HCT116 (cell line): Measurements from ENCODE around the gene VAV1. TPM values are rescaled to one million over a fixed set of nuclear protein-coding genes. Genes with fewer than 3 reads are reported as not detected.

Experiments used
- ATAC-seq: fragments of 200-7000 bp; cut with Tn5 transposase; 2 replicates; pipeline ENCODE4 v1.9.1; 2020; ENCODE audit warnings: mild to moderate bottlenecking, moderate library complexity
- BruUV-seq: library from RNA; stranded (reverse); fragments of 400-500 nt; replicated peaks from 2 replicates; lab custom pipeline; 2021; lab: Mats Ljungman, UMichigan
- CTCF ChIA-PET: fragments of 300-600 bp; sonication (Branson Sonifier 250); formaldehyde crosslinking; loops from one replicate; lab custom pipeline; 2021; ENCODE audit warnings: antibody characterized with exemption; lab: Charles Lee
- POLR2A ChIA-PET: fragments of 300-600, 350-600 bp; sonication (Branson Sonifier 250); formaldehyde crosslinking; loops from one replicate; lab custom pipeline; 2021; ENCODE audit warnings: antibody characterized with exemption; lab: Charles Lee
- RAD21 ChIA-PET, 2 experiments: fragments of 300-600 bp; sonication (Branson Sonifier 250); formaldehyde crosslinking; loops; one replicate each; lab custom pipeline; 2023; ENCODE audit warnings: low total read pairs in 2 of 2; ENCODE audit not compliant: uncharacterized antibody in 2 of 2, unreplicated experiment in 2 of 2, low non-redundant PET in 1 of 2; lab: Charles Lee
- DNase-seq: peaks from one replicate; pipeline ENCODE4 v3.0.0-alpha.2; 2010; ENCODE audit warnings: low read depth, low spot score
- H2AFZ ChIP-seq: fragments of 200-600 bp; shearing (Covaris generic), sonication (generic); 2 replicates; pipeline ENCODE4 v1.6.1; 2017; ENCODE audit warnings: low read depth, mixed run types, mixed read lengths, antibody characterized with exemption, low read length; ENCODE audit not compliant: poor library complexity, severe bottlenecking
- H3K27ac ChIP-seq: 2 replicates; pipeline ENCODE4 v1.5.1; 2012; ENCODE audit warnings: low read depth, low read length
- H3K27me3 ChIP-seq: fragments of 200-600 bp; sonication (generic); 2 replicates; pipeline ENCODE4 v1.6.1; 2016; ENCODE audit warnings: mixed run types, low read length, mixed read lengths; ENCODE audit not compliant: insufficient read depth
- H3K36me3 ChIP-seq, 2 experiments: fragments of 200-500 bp in 1 of 2; fragments of 200-600 bp in 1 of 2; sonication (Bioruptor generic) in 1 of 2; sonication (generic) in 1 of 2; 2 replicates each; pipeline versions ENCODE4 v1.5.1 to v1.6.1; 2014 to 2016; ENCODE audit warnings: low read length in 2 of 2, inconsistent platforms in 1 of 2, mixed read lengths in 1 of 2, mixed run types in 1 of 2; ENCODE audit not compliant: insufficient read depth in 2 of 2, control insufficient read depth in 1 of 2
- H3K4me1 ChIP-seq, 2 experiments: fragments of 200-600 bp in 1 of 2; sonication (generic) in 1 of 2; 2 replicates each; pipeline versions ENCODE4 v1.5.1 to v1.6.1; 2012 to 2017; ENCODE audit warnings: low read length in 2 of 2, inconsistent platforms in 1 of 2, mild to moderate bottlenecking in 1 of 2, mixed read lengths in 1 of 2, mixed run types in 1 of 2, moderate library complexity in 1 of 2; ENCODE audit not compliant: insufficient read depth in 2 of 2, control insufficient read depth in 1 of 2
- H3K4me2 ChIP-seq: fragments of 200-600 bp; sonication (generic); 2 replicates; pipeline ENCODE4 v1.6.1; 2017; ENCODE audit warnings: mixed run types, low read length, mixed read lengths
- H3K4me3 ChIP-seq, 2 experiments: fragments of 200-600 bp in 1 of 2; sonication (generic) in 1 of 2; replicated peaks in 1 of 2; 2 replicates each; pipeline ENCODE4 v1.5.1; 2011 to 2016; ENCODE audit warnings: low read length in 2 of 2, control low read depth in 1 of 2, low read depth in 1 of 2, mild to moderate bottlenecking in 1 of 2, mixed read lengths in 1 of 2, mixed run types in 1 of 2
- H3K79me2 ChIP-seq: fragments of 200-600 bp; sonication (generic); 2 replicates; pipeline ENCODE4 v1.6.1; 2017; ENCODE audit warnings: mild to moderate bottlenecking, mixed run types, low read length, moderate library complexity, mixed read lengths; ENCODE audit not compliant: insufficient read depth
- H3K9ac ChIP-seq: fragments of 200-600 bp; sonication (generic); 2 replicates; pipeline ENCODE4 v1.6.1; 2016; ENCODE audit warnings: low read length, mixed read lengths
- H3K9me2 ChIP-seq: fragments of 200-600 bp; sonication (generic), shearing (Covaris generic); 2 replicates; pipeline ENCODE4 v1.6.1; 2017; ENCODE audit warnings: mixed run types, mild to moderate bottlenecking, moderate library complexity; ENCODE audit not compliant: insufficient read depth
- H3K9me3 ChIP-seq, 2 experiments: fragments of 200-500 bp in 1 of 2; fragments of 200-600 bp in 1 of 2; sonication (Bioruptor generic) in 1 of 2; sonication (generic) in 1 of 2; 2 replicates each; pipeline ENCODE4 v1.6.1; 2014 to 2017; ENCODE audit warnings: low read length in 2 of 2, mixed read lengths in 2 of 2, inconsistent platforms in 1 of 2, low read depth in 1 of 2, mild to moderate bottlenecking in 1 of 2, mixed run types in 1 of 2, moderate library complexity in 1 of 2; ENCODE audit not compliant: control insufficient read depth in 1 of 2, insufficient read depth in 1 of 2
- H4K20me1 ChIP-seq: fragments of 200-600 bp; sonication (generic), shearing (Covaris generic); 2 replicates; pipeline ENCODE4 v1.6.1; 2017; ENCODE audit warnings: mixed run types, mild to moderate bottlenecking, moderate library complexity; ENCODE audit not compliant: insufficient read depth
- CBX3 ChIP-seq: IDR thresholded peaks from 2 replicates; pipeline ENCODE4 v1.6.1; 2012; ENCODE audit warnings: low read depth
- EGR1 ChIP-seq: IDR thresholded peaks from 2 replicates; pipeline ENCODE4 v1.6.1; 2012; ENCODE audit warnings: low read depth
- ELF1 ChIP-seq: IDR thresholded peaks from 2 replicates; pipeline ENCODE4 v1.6.1; 2012; ENCODE audit warnings: low read depth, borderline replicate concordance
- EZH2 ChIP-seq: fragments of 200-600 bp; sonication (generic); IDR thresholded peaks from 2 replicates; pipeline ENCODE4 v1.6.1; 2017; ENCODE audit warnings: antibody characterized with exemption, mixed run types
- EZH2phosphoT487 ChIP-seq: fragments of 200-600 bp; IDR thresholded peaks from 2 replicates; pipeline ENCODE4 v1.6.1; 2018; ENCODE audit warnings: antibody characterized with exemption, borderline replicate concordance
- FOSL1 ChIP-seq: IDR thresholded peaks from 2 replicates; pipeline ENCODE4 v1.6.1; 2012; ENCODE audit warnings: low read depth
- JUND ChIP-seq: IDR thresholded peaks from 2 replicates; pipeline ENCODE4 v1.6.1; 2012
- POLR2A ChIP-seq: IDR thresholded peaks from 2 replicates; pipeline ENCODE4 v1.7.0; 2011; ENCODE audit warnings: borderline replicate concordance; ENCODE audit not compliant: insufficient read depth, insufficient read length; ENCODE audit errors: extremely low read depth
- POLR2AphosphoS5 ChIP-seq: IDR thresholded peaks from 2 replicates; pipeline ENCODE4 v1.6.1; 2011; ENCODE audit warnings: mild to moderate bottlenecking, low read depth, low read length, moderate library complexity
- RAD21 ChIP-seq: IDR thresholded peaks from 2 replicates; pipeline ENCODE4 v1.6.1; 2012; ENCODE audit warnings: low read depth, mild to moderate bottlenecking
- SIN3A ChIP-seq: IDR thresholded peaks from 2 replicates; pipeline ENCODE4 v1.6.1; 2012; ENCODE audit warnings: low read depth
- SP1 ChIP-seq: IDR thresholded peaks from 2 replicates; pipeline ENCODE4 v1.6.1; 2012; ENCODE audit warnings: low read depth
- TCF7L2 ChIP-seq: IDR thresholded peaks from 2 replicates; pipeline ENCODE4 v1.7.0; 2011; ENCODE audit warnings: borderline replicate concordance, inconsistent platforms; ENCODE audit not compliant: insufficient read depth, insufficient read length; ENCODE audit errors: extremely low read depth
- YY1 ChIP-seq: IDR thresholded peaks from 2 replicates; pipeline ENCODE4 v1.6.1; 2011; ENCODE audit warnings: low read length, low read depth, moderate library complexity, mild to moderate bottlenecking; ENCODE audit not compliant: insufficient replicate concordance; ENCODE audit errors: extremely low read depth
- ZFX ChIP-seq: fragments of 450-650 bp; IDR thresholded peaks from 2 replicates; pipeline ENCODE4 v1.6.1; 2017
- ZNF274 ChIP-seq: fragments of 200-500 bp; sonication (Bioruptor generic); IDR thresholded peaks from 2 replicates; pipeline ENCODE4 v1.6.1; 2014; ENCODE audit warnings: mild to moderate bottlenecking, low read depth, low read length, inconsistent platforms
- intact Hi-C: fragments of 100-400 bp; cut with micrococcal nuclease; formaldehyde crosslinking; loops from 2 replicates; pipeline ENCODE4 v1.10.0; 2022
- total RNA-seq: library from RNA; stranded (reverse); gene quantifications from one replicate; pipeline ENCODE4 v1.2.1, GENCODE V29; 2021; ENCODE audit not compliant: unreplicated experiment
- TF ChIP-seq, protein P1 (sequence below): IDR thresholded peaks from 2 replicates; pipeline ENCODE4 v1.6.1; 2011; ENCODE audit warnings: mild to moderate bottlenecking, low read length, moderate library complexity; ENCODE audit not compliant: insufficient replicate concordance; ENCODE audit errors: extremely low read depth
- TF ChIP-seq, protein P2 (sequence below), 3 experiments: fragments of 200-600 bp in 1 of 3; sonication (generic) in 1 of 3; IDR thresholded peaks in 2 of 3; conservative IDR thresholded peaks in 1 of 3; 2 replicates each; pipeline ENCODE4 v1.5.1; 2012 to 2017; ENCODE audit warnings: low read depth in 2 of 3, low read length in 2 of 3, antibody characterized with exemption in 1 of 3, borderline replicate concordance in 1 of 3, control low read depth in 1 of 3, mild to moderate bottlenecking in 1 of 3, mixed read lengths in 1 of 3, mixed run types in 1 of 3, moderate library complexity in 1 of 3; ENCODE audit not compliant: insufficient read depth in 1 of 3
- TF ChIP-seq, protein P3 (sequence below): IDR thresholded peaks from 2 replicates; pipeline ENCODE4 v1.6.1; 2012
- TF ChIP-seq, protein P4 (sequence below): IDR thresholded peaks from 2 replicates; pipeline ENCODE4 v1.6.1; 2012

The VAV1 gene
- total RNA-seq, 1 experiment from 2014 or later, result 20.6 TPM

DNA sequence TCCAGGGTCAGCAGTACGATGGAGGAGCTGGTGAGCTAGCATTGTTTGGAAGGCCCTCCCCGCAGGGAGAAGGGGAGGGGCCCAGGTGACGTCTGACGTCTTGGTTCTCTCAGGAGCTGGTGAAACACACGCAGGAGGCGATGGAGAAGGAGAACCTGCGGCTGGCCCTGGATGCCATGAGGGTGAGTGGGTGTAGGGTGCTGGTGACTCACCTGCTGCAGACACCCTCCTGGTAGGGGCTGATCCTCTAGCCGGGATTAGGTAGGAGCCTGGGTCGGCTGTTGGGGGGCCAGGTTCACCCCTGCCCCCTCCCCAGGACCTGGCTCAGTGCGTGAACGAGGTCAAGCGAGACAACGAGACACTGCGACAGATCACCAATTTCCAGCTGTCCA, 55.8 kb downstream of the VAV1 start:
- Histone ChIP-seq H3K9me2 (no peaks in the 10 kb centered on the region), H3K9me3 (no peaks in the 10 kb centered on the region), H3K27ac (peak overlapping the region; percentile 67), H3K4me2 (peak overlapping the region; percentile 96), H4K20me1 (no peaks in the 10 kb centered on the region), H3K79me2 (no peaks in the 10 kb centered on the region), H3K4me3 (peak overlapping the region; percentile 79 to 84), H3K9ac (peak overlapping the region; percentile 85), H3K27me3 (no peaks in the 10 kb centered on the region), H2AFZ (peak overlapping the region; percentile 70), H3K36me3 (peaks cover 0 to 3% of the 10 kb centered on the region in 2 experiments; a peak in 1 of 4 replicates), H3K4me1 (peaks cover 14 to 24% of the 10 kb centered on the region in 2 experiments)
- peak; percentile 94 for DNase-seq
- RAD21 ChIA-PET, result interaction anchor here (0.6 to 1.1 kb wide), 5 partner anchors 26 to 631 kb away, joined by 3 to 5 read pairs (median 4); no protein-coding TSS in a partner anchor
- intact Hi-C loops, result loop anchor here (2.0 kb wide), 2 partner anchors 34 to 62 kb away; partner anchors contain the start of gene SH2D3A
- TSS peak; percentile 79 for BruUV-seq
- ATAC-seq, result peak; percentile 76
- CTCF ChIA-PET, result interaction anchor here (0.9 to 1.1 kb wide), 3 partner anchors 35 to 91 kb away, joined by 3 to 7 read pairs (median 3); partner anchors contain the start of gene GPR108
- POLR2A ChIA-PET, result interaction anchor here (0.7 to 1.9 kb wide), 6 partner anchors 14 to 90 kb away, joined by 4 to 8 read pairs (median 6); no protein-coding TSS in a partner anchor
- TF ChIP-seq ZNF274, result no peak
- peak; percentile 74 for TF ChIP-seq POLR2A
- TF ChIP-seq, protein P1, sequence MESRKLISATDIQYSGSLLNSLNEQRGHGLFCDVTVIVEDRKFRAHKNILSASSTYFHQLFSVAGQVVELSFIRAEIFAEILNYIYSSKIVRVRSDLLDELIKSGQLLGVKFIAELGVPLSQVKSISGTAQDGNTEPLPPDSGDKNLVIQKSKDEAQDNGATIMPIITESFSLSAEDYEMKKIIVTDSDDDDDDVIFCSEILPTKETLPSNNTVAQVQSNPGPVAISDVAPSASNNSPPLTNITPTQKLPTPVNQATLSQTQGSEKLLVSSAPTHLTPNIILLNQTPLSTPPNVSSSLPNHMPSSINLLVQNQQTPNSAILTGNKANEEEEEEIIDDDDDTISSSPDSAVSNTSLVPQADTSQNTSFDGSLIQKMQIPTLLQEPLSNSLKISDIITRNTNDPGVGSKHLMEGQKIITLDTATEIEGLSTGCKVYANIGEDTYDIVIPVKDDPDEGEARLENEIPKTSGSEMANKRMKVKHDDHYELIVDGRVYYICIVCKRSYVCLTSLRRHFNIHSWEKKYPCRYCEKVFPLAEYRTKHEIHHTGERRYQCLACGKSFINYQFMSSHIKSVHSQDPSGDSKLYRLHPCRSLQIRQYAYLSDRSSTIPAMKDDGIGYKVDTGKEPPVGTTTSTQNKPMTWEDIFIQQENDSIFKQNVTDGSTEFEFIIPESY, result no peak
- TF ChIP-seq CBX3, result no peak
- TF ChIP-seq EGR1, result peak; percentile 91
- no peak for TF ChIP-seq EZH2
- TF ChIP-seq, protein P2, sequence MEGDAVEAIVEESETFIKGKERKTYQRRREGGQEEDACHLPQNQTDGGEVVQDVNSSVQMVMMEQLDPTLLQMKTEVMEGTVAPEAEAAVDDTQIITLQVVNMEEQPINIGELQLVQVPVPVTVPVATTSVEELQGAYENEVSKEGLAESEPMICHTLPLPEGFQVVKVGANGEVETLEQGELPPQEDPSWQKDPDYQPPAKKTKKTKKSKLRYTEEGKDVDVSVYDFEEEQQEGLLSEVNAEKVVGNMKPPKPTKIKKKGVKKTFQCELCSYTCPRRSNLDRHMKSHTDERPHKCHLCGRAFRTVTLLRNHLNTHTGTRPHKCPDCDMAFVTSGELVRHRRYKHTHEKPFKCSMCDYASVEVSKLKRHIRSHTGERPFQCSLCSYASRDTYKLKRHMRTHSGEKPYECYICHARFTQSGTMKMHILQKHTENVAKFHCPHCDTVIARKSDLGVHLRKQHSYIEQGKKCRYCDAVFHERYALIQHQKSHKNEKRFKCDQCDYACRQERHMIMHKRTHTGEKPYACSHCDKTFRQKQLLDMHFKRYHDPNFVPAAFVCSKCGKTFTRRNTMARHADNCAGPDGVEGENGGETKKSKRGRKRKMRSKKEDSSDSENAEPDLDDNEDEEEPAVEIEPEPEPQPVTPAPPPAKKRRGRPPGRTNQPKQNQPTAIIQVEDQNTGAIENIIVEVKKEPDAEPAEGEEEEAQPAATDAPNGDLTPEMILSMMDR (IDR thresholded peaks at IDR 0.05 in 2 of 3, conservative IDR thresholded peaks at IDR 0.05 in 1 of 3; ENCODE audit: borderline replicate concordance in 1 of 3, insufficient read depth in 1 of 3, low read depth in 2 of 3, low read length in 2 of 3), result no peak
- no peak for TF ChIP-seq TCF7L2
- no peak for TF ChIP-seq ELF1
- peak; percentile 86 for TF ChIP-seq JUND
- TF ChIP-seq RAD21, result no peak
- no peak for TF ChIP-seq SIN3A
- TF ChIP-seq, protein P3, sequence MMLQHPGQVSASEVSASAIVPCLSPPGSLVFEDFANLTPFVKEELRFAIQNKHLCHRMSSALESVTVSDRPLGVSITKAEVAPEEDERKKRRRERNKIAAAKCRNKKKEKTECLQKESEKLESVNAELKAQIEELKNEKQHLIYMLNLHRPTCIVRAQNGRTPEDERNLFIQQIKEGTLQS, result no peak
- TF ChIP-seq, protein P4, sequence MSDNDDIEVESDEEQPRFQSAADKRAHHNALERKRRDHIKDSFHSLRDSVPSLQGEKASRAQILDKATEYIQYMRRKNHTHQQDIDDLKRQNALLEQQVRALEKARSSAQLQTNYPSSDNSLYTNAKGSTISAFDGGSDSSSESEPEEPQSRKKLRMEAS, result peak; percentile 70; the same call in 1 of the 2 replicates
- TF ChIP-seq SP1, result peak; percentile 55; the same call in 1 of the 2 replicates
- no peak for TF ChIP-seq ZFX
- no peak for TF ChIP-seq EZH2phosphoT487
- peak; percentile 14 for TF ChIP-seq YY1
- TF ChIP-seq POLR2AphosphoS5, result peak; percentile 79
- peak; percentile 87 for TF ChIP-seq FOSL1
